HG02884 (cell line): ENCODE results near the gene CNOT4.

Experiments used
- ATAC-seq: cut with Tn5 transposase; IDR thresholded peaks from one replicate; pipeline ENCODE4 v1.9.1; 2021; ENCODE audit warnings: mild to moderate bottlenecking, moderate library complexity; ENCODE audit not compliant: unreplicated experiment

The CNOT4 gene, protein sequence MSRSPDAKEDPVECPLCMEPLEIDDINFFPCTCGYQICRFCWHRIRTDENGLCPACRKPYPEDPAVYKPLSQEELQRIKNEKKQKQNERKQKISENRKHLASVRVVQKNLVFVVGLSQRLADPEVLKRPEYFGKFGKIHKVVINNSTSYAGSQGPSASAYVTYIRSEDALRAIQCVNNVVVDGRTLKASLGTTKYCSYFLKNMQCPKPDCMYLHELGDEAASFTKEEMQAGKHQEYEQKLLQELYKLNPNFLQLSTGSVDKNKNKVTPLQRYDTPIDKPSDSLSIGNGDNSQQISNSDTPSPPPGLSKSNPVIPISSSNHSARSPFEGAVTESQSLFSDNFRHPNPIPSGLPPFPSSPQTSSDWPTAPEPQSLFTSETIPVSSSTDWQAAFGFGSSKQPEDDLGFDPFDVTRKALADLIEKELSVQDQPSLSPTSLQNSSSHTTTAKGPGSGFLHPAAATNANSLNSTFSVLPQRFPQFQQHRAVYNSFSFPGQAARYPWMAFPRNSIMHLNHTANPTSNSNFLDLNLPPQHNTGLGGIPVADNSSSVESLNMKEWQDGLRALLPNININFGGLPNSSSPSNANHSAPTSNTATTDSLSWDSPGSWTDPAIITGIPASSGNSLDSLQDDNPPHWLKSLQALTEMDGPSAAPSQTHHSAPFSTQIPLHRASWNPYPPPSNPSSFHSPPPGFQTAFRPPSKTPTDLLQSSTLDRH

DNA sequence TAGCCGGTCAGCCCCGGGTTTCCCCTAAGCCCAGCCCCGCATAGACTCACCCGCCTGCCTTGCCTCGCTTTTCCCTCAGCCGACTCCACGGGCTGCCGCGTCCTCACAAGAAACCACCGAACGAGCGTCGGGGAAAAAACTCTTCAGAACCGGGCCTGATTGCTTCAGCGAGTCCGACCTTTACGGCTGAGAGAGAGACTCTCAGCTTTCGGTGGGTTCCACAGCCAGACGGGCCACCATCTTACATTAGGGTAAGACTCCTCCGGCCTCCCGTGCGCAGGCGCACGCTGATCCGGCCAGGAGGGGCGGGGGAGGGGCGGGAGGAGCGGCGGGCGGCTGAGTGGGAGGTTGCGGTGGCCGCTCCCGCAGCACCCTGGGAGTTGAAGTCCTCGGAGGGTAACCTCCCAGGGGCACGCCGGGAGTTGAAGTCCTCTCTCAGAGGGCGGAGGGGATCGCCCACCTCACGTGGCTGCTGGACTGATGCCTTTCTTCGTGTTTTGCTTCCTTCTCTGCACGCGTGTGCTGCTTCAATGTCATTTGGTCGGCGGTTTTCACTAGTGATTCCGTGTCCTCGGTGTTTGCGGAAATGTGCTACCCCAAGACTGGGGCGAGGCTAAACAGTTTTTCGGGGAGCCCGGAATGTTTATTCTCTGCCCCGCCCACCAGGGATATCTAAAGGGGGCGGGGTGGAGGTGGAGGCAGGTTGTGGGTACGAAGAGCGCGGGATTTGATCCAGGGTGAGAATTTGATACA lies at the start of gene CNOT4:
CNOT4 (minus strand) TSS at position 264 of the 753 bp plus-strand sequence. CDS start 71,771 bp downstream, outside the sequence.
- peak; percentile 93 for ATAC-seq

DNA sequence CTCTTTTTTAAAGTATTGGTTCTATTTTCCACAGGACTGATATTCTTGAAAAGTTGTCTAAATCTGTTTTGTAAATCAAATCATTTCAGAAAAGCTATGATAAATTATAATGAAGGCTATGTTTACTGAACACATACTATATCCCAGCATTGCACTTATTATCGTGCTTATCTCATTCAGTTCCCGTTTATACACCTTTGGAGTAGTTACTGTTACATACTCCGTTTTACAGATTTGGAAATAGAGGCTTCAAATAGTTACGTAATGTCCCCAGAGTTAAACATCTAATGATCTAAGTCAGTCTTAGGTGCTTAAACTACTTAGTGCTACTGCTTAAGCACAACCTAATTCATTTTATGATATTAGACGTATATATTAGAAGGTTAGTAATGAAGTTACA lies 49.0 kb upstream of the CNOT4 start:
- ATAC-seq = no peak

DNA sequence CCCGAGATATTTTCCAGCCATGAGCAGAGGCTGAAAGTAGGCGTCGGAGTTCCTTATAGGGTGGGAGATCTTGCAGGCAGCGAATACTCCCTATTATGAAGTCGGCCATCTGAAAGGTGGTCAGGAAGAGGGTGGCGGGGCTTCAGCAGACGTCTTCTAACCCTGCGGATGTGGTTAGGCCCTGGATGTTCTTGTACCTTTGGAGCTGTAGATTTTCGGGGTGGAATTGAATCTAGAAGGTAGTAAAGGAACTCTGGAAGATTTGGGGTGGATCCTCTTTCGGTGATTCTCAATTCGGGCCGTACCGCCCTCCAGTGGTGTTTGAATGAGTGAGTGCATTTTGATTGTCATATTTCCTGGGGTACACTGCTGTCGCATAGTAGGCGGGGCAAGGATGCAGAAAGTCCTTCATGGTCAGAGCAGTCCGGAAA lies 48.5 kb upstream of the CNOT4 start:
- ATAC-seq = peak; percentile 66

DNA sequence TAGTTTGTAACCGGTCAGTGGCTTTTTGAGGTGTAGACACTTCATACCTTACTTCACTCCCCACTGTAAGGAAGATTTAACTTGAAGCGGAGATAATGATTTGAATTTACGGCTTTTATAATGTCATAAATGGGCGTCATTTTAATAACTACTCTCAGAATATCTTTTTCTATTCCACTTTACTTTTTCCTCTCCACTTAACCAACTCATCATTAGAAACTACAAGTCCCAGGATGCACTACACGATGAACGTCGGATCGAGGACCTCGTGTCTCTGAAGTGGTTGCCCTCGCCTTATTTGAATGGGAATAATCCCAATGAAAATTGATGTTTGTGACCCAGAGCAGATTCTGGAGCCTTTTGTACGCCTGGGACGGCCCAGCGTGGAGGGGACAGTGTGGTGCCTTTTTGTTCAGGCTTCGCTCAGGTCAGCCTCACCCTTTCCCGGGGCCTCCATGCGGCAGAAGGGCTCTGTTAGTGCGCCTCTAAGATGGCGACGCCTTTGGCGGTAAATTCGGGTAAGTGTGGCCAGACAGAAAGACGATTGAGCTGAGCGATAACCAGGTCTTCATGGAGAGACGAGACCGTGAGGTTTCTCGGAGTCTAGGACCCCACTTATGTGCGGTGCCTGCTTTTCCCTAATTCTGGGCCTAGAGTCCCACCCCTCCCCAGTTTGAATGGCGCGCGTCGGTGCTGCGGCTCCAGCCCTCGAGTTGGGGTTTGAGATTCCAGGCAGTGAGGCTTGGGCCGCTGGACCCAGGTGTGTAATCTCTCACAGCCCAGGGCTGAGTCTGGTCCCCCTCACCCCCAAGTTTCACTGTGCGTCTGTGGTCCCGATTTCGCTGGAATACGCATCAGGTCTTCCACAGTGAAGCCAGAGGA lies 47.8 kb upstream of the CNOT4 start, which contains the start of gene NUP205:
NUP205 (plus strand) TSS at position 463 of the 882 bp plus-strand sequence; CDS start at position 491, 28 bp downstream.
- peak; percentile 54 for ATAC-seq

DNA sequence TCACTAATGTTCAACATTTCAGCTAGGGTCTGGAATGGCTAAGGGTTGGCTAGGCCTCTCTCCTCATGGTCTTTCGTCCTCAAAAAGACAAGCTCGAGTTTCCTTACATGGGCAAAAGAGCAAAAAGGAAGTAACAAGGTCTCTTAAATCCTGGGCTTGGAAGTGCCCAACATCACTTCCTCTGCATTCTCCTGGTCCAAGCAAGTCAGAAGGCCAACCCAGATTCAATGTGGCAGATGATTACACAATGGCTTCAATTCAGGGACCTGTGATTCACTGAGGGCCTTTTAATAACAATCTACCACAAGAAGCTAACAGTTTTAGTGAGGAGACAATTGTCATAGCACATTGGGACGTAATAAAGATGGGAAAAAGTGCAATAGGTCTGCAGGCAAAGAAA lies 43.4 kb upstream of the CNOT4 start:
- ATAC-seq = no peak

DNA sequence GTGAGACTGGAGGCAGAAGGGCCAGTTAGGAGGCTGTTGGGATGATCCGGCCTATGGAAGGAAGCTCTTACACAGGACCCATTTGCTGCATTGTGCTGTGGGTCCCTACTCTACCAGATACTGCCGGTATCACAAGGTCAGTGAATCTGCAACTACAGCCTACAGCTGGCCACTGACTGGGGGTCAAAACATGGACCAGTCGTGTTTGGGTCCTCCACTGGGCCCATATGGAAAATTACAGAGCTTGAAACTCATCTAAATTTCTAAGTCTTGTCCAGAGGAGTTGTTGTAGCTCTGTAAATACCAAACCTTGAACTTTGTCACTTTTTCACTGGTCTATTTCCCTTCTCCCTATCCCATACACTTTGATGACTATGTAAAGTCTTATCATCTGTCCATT lies 42.2 kb upstream of the CNOT4 start:
- ATAC-seq = no peak

DNA sequence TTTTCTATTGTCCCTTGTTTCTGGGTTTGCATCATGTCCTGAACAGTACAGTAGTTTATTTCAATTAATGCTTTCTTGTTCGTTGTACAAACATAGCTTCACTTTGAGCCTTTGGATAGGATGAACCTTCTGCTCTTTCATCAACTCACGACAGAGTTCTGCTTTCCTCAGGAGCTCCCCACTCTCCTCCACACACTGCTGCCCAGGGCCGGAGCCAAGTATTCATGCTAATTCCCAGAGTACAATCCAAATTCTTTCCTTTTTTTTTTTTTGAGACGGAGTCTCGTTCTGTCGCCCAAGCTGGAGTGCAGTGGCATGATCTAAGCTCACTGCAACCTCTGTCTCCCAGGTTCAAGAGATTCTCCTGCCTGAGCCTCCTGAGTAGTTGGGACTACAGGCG lies 40.3 kb upstream of the CNOT4 start:
- ATAC-seq = no peak

DNA sequence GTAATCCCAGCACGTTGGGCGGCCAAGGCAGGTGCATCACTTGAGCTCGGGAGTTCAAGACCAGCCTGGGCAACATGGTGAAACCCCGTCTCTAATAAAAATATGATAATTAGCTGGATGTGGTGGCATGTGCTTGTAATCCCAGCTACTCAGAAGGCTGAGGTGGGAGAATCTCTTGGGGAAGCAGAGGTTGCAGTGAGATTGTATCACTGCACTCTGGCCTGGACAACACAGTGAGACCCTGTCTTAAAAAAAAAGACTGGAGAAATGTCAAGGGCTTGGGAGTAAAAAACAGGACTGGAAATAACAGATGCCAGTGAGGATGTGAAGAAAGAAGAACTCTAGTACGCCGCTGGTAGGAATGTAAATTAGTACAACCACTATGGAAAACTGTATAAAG lies 31.1 kb upstream of the CNOT4 start:
- no peak for ATAC-seq

DNA sequence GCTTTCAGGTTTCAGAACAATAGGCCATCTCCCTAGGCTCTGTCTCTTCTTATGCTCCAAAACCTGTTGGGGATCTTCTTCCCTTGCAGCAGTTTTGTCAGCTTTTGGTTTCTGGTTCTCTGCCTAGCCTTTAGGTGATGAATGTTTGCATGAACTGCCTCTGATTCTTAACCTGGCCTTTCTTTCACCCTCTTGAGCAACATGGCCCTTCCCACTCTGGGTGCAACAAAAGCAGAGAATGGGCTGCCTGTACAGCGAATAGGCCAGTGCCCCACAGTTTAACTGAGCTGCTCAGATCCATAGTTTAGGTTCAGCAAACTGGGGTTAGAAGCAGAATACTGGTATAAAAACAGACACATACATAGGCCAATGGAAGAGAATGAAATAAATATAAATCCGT lies 29.7 kb upstream of the CNOT4 start:
- ATAC-seq = no peak

DNA sequence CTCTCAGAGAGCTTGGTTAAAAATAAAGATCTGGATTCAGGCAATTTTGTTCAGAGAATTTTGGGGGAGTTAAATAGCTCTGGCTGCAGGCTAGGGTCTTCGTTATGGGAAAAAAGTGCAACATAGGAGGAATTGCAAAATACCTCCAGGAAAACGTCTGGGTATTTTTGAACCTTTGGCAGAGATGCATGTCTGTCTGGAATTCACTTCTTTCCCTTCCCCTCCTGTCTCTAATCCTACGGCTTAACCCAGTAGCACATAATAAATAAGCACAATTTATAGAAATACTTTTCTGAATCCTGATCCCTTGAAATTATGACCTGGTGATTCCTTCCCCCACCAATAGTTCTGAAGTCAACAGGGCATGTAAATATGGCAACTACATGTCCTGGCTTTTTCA lies 28.5 kb upstream of the CNOT4 start:
- no peak for ATAC-seq

DNA sequence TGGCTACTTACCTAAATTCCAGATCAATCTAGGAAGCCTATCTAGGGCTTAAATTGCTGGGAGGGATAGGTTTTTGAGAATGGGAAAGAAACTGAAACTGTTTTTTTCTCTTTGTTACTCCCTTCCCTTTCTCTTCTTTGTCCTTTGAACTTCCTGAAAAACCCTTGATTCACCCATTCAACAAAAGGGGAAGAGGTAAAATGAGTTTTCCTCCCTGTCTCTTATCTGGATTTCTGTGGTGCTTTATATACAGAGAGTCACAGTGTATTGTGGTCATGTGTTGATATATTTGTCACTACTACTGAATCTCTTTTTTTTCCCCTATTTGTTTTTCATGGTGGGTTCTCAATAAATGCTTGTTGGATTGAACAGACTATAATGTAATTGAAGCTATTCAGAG lies 28.0 kb upstream of the CNOT4 start:
- ATAC-seq = no peak

DNA sequence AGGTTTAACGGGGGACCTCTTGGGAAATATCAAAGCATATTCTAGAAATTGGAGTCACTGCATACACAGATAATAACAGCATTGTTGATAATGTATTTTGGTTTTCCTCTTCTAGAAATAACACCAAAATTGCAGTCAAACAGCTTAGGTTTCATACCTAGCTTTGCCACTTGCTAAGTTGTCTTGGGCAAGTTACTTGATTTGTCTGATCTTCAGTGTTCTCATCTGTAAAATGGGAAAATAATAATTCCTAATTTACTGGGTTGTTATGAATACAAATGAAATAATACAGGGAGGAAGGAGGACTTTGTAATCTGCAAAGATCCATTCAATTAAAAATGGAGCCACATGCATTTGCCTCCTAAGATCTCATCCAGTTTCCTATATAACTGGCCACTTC lies 27.6 kb upstream of the CNOT4 start:
- no peak for ATAC-seq

DNA sequence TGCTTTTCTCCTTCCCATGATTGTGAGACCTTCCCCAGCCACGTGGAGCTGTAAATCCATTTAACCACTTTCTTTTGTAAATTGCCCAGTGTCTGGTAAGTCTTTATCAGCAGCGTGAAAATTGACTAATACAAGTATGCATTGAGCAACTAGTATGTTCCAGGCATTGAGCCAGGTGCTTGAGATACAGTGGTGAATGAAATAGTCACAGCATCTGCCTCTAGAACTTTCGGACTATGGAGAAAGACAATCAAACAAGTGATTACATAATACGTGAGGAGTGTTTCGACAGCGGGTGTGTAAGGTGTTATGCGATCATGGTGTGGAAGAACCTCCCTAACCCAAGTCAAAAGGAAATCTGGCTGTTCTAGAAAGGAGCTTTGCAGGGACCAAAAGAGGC lies 26.2 kb upstream of the CNOT4 start:
- ATAC-seq = no peak

DNA sequence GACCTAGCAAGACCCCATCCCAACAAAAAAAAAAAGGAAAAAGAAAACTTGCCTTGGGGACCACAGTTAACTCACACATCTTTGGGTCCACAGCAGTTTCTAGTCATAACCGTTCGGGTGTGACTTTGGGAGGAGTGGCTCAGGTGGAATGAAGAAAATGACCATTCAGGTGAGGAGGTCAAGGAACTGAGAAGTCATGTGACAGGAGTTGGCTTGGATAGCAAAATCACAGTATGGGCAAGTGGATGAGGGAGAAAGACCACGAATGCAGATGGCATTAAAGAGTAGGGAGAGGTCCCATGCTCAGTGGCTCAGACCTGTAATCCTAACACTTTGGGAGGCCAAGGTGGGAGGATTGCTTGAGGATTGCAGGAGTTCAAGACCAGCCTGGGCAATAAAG lies 17.1 kb upstream of the CNOT4 start:
- ATAC-seq = no peak

DNA sequence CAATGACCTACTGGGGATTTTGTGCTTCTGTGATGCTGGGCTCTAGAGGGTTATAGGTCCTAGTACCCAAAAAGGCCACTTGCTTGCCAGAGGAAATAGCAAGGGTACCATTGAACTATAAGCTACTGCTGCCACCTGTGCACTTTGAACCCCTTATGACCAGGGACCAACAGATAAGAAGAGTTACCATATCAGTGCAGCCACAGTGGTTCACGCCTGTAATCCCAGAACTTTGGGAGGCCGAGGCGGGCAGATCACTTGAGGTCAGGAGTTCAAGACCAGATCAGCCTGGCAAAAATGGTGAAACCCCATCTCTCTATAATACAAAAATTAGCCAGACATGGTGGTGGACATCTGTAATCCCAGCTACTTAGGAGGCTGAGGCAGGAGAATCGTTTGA lies 15.5 kb upstream of the CNOT4 start:
- no peak for ATAC-seq

DNA sequence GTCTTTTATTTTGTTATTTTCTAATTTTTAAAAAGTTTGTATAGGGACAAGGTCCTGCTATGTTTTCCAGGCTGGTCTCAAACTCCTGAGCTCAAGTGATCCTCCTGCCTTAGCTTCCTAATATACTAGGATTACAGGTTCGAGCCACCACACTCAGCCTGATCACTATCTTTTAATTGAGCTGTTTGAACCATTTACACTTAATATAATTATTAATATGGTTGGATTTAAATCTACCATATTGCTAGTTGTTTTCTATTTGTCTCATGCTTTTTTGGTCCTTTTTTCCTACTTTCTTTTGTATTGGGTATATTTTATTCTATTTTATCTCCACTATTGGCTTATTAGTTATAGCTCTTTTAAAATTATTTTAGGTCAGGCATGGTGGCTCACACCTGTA lies 13.2 kb upstream of the CNOT4 start:
- no peak for ATAC-seq

DNA sequence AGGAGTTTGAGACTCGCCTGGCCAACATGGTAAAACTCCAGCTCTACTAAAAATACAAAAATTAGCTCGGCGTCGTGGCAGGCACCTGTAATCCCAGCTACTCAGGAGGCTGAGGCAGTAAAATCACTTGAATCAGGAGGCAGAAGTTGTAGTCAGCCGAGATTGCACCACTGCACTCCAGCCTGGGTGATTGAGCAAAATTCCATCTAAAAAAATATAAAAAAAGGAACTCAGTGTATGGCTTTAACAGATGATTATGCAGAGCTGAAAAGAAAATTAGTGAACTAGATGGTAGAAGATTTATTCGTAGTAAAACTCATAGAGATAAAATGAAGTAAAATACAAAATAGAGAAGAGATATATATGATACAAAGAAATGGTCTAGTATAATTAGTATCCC lies 12.6 kb upstream of the CNOT4 start:
- ATAC-seq = no peak

DNA sequence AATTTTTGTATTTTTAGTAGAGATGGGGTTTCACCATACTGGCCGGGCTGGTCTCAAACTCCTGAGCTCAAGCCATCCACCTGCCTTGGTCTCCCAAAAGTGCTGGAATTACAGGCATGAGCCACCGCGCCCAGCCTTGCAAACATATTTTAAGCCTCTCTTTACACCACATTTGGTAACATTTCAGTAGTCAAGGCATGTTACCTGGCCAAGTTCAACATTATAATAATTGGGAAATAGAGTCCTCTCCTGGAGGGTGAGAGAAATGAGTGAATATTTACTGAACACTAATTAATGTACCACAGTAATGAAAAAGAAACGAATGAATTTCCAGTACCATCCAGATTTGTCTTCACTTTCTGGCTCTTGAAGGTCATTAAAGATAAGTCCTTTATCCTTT lies 10.0 kb upstream of the CNOT4 start:
- no peak for ATAC-seq

DNA sequence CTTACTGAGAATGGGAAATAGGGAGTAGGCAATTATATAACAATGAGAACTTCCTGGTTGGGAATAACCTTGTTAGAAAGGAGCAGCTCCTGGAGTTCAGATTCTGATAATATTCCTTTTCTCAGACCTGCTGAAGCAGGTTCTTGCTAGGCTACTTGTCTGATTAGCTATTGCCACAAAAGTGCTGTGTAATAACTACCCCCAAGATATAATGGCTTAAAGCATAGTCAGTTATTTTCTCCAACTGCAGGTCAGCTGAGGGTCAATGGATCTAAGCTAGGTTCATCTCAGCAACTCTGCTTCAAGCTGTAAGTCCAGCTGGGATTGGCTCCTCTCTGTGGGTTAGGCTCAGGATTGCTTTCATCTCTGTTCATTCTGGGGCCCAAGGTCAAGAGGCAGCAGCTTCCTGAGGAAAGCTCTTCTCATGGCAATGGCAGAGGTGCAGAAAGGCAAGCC lies 9.4 kb upstream of the CNOT4 start:
- ATAC-seq = no peak

DNA sequence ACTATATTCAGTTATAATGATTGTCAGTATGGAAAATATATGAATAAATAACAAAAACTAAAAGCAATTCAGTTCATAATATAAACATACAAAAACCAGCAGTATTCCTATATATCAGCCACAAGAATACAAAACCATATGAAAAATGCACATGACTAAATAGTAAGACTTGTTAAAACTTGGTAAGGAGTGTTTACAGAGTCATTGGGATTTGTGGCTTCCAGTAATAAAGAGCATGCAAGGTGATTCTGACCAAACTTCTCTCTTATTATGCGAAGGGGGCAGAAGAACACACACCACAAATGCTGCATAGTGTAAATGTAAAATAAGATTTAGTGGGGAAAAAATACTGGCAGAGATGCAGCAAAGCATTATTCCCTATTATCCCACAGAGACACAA lies 8.8 kb upstream of the CNOT4 start:
- no peak for ATAC-seq
